NCI-H460 (cell line): ENCODE data around the gene CACYBP. TPM values are rescaled to one million over a fixed set of nuclear protein-coding genes. Genes with fewer than 3 reads are reported as not detected.

Experiments
- DNase-seq: peaks from one replicate; pipeline ENCODE4 v3.0.0-alpha.2; 2016; ENCODE audit warnings: low read depth; ENCODE audit errors: extremely low read depth
- polyA plus RNA-seq: library from polyadenylated mRNA; depleted of rRNA; stranded (reverse); fragments of >200 nt; gene quantifications from 2 replicates; pipeline ENCODE4 v1.2.3, GENCODE V29; 2014; cell fraction: nucleus; rRNA removed
- total RNA-seq: library from RNA; depleted of rRNA; stranded (reverse); fragments of >200 nt; shearing (Covaris generic); gene quantifications from 2 replicates; pipeline ENCODE4 v1.2.3, GENCODE V29; 2014; rRNA removed

Gene CACYBP
- 644 and 1,006 TPM in 2 replicates for total RNA-seq
- polyA plus RNA-seq = 314 and 375 TPM in 2 replicates

DNA sequence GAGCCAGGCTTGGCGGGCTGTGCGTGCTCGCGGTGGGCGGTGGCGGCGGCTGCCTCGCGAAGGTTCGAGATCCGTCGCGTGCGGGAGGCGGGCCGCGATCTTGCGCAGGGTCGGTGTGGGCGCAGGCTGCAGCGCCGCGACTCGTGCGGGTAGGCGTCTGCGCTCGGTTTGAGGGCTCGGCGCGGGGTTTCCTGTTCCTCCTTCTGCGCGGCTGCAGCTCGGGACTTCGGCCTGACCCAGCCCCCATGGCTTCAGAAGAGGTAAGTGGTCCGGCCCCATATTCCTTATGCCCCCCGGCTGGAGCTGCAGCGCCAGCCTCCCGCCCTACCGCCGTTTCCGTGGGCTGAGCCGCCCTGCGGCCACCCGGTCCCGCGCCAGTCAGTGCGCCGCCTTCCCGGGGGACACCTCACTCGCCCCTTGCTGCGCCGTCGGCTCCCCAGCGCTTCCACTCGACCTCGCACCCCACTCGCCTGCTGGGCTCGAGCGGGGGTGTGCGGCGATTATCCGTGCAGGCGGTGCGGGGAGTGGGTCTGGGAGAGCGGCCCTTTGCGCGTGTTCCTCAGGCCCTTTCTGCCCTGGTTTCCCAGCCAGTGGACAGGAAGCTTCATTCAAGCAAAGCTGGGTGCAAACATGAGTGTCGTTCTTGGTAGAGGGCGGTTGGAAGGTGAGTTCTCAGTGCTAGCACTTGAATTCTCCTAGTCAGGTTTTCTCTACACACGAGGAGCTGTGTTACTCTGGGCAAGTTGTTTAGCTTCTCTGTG, at the start of gene CACYBP:
Gene CACYBP, plus strand, starts transcription at position 12 of the 761 bp plus-strand sequence. Its CDS starts 234 bp downstream, at position 246.
- DNase-seq = peak; percentile 24

DNA sequence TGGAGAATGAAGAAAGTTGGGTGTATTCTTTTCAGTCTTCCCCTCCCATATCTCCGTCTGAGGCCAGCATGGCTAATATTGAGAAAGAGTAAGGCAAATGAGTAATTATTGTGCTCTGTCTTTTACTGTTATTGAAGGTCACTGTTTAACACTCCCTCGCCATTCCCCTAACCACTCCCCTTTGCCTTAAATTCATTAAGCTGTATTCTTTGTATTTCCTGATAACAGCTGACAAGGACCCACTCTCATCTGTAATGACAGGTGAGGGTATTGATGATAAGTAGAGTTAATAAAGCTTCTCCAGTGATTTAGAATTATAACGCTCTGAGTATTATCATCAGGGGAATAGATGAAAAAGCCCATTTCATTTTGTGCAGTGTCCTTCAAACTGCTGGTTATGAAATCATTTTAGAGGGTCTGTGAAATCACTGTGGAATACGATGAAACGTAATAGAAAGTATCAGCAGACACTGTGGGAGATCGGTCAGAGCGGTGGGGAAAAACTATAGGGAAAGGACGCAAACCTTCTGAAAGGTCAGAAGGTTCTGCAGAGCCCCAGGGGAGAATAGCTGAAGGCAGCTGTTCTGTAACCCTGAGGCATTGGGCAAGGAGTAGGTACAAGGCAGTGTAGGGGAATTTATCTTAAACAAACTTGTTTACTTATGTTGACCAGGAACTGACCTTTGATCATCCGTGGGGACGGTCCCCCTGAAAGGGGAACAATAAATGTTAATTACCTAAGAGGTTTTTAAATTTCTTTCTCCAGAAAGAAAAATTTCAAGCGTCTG, 46.3 kb upstream of the CACYBP start:
- DNase-seq = no peak

DNA sequence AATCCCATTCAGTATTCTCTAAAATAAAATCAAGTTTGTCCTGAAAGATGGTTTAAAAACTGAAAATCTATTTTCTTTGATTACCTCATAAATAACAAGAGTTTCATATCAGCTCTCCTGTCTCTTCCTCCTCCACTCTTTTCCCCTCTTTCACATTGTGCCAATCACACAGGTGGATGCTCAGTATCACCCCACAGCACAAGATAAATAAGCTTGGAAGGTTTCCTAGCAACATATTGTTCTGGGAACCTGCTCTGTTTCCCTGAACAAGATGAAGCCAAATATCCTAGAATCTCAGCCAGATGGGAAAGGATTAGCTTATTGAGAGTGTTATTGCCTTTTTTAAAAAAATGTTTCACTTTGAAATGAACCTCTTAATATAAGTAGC, 45.7 kb upstream of the CACYBP start:
- no peak for DNase-seq

- DNase-seq = no peak
These were observed 44.8 kb upstream of the CACYBP start for GRCh38 chr1:174954671-174955669.

DNA sequence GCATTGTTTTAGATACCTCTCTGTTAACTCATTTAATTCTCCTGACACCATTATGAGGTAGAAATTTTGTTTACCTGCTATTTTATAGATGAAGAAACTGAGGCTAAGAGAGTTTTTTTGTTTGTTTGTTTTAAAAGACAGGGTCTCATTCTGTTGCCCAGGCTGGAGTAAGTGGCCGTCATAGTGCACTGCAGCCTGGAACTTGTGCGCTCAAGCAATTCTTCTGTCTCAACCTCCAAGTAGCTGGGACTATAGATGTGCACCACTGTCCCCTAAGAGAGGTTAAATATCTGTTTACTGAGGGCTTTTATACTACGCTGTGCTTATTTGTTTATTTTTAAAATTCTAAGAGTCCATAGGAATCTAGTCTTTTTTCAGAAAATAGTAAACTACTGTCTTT, 43.7 kb upstream of the CACYBP start:
- DNase-seq = no peak

GRCh38 chr1:174956976-174957375, 42.8 kb upstream of the CACYBP start:
- DNase-seq = no peak

GRCh38 chr1:174957829-174958228, 41.9 kb upstream of the CACYBP start:
- DNase-seq = no peak

GRCh38 chr1:174958396-174958795, 41.4 kb upstream of the CACYBP start:
- no peak for DNase-seq

DNA sequence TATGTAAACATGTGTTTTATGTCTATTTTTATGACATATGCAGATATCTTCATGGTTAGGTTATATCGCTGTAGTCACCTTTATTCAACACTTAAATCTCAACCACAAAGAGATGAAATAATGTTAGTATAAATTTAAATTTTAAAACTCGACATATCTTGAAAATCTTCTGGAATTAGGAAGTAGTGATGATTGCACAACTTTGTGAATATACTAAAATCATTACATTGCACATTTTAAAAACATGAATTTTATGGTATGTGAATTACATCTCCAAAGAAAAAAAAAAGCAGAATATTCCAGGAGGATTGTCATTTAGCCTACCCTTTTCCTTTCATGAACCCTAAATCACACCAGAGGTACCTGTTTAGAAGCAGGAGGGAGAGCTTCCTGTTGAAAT, 39.4 kb upstream of the CACYBP start:
- no peak for DNase-seq

- no peak for DNase-seq
These were observed 36.1 kb upstream of the CACYBP start for GRCh38 chr1:174963529-174964125.

GRCh38 chr1:174964261-174964971, 35.3 kb upstream of the CACYBP start:
- DNase-seq = no peak

- DNase-seq = no peak
These were observed 34.8 kb upstream of the CACYBP start for GRCh38 chr1:174964972-174965361.

DNA sequence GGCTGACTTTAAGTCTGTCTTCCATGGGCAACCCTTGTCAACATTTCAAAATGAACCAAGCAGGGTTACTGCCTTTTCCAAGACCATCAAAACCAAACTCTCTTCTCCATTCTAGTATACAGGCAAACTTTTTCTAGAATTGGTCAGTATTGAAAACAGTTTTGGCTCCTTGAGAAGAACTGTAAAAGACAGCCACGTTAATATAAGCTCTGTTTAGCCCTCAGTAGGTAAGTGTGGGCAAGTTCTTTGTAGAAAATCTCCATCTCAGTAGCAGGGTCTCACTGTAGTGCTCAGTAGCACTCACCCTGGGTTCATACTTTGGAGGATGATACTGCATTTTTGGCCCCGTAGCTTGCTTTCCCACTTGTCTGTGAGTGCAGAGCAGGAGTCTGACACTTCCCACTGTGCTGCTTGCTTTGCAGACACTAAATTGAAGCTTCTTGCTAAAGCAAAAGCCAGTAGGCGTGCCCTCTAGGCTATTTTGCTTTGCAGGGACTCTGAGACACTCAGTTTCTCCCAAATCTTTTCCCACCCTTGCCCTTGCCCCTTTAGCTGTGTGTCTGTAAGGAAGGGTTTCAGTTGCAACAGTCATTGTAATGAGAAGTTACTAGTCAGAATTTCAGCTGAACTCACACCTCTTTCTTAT, 34.3 kb upstream of the CACYBP start:
- peak; percentile 23 for DNase-seq

DNA sequence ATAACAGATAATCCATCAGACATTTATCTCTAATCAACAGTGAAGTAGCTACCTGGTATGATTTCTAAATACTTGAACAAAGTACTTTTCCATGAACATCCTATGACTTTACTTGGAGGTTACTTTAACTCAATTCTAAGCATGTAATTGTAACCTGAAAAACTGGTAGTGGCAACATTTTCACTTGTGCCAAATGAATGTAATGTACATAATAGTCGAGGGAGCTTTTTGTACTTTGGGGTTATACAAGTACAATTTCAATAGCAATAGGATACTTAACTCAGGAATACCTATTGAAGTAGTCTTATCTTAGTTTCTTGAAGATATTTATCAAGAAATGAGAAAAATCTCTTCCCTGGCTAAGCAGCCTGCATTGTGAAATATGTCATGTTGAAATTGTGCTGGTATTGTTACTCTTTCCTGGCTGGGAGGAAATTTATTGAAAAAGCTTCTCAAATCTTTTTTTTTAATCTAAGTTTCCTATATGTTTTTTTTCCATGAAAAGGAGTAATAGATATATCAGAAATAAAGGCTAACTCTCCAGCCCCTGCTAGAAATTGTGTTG, 33.7 kb upstream of the CACYBP start:
- no peak for DNase-seq

GRCh38 chr1:174967845-174968705, 31.7 kb upstream of the CACYBP start:
- DNase-seq = no peak

- no peak for DNase-seq
These were observed 30.9 kb upstream of the CACYBP start for GRCh38 chr1:174968750-174969244.

GRCh38 chr1:174969977-174970376, 29.8 kb upstream of the CACYBP start:
- no peak for DNase-seq

DNA sequence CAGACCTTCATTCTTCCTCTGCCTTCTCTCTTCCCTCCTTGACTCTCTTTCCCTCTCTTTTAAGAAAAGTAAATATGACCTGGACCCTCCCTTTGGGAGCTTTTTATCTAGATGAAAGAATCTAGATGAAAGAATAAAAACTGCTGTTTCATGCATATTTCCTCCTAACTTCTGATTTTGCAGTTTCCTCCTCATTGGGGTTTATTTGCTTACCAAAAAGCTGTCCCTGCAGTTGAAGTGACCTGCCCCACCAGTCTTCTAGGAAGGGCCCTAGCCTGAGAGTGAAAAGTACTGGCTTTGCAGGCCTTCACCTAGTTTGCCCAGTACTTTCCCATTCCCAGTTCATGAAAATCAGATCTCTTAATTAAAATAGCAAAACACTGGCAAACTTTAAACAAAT, 28.3 kb upstream of the CACYBP start:
- DNase-seq = no peak
